Ramos (cell line): ENCODE data around the gene TMPRSS6.

Experiments used
- in situ Hi-C: fragments of 300-500 bp; cut with MboI; formaldehyde crosslinking; loops from one replicate; pipeline ENCODE4 v1.14.3; 2022; ENCODE audit warnings: low sequenced_read_pairs; ENCODE audit not compliant: unreplicated experiment

The TMPRSS6 gene

DNA sequence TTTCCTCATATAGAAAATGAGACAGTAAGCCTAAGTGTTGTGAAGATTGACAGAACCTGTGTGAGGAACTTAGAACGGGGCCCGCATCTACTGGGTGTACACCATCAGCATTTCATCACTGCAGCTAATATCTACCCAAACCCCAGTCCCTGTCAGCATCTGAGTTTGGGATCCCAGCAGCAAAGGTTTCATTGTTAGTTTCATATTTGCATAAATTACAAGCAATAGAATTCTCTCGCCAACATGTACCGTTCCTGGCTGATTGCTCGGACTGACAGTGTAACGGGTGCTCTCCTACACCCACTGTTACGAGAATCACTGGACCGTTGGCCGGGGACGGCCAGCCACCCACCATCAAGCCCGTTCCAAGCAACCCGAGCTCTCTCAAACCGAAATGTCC, 10.4 kb upstream of the TMPRSS6 start:
- in situ Hi-C loops, result no loop called here

DNA sequence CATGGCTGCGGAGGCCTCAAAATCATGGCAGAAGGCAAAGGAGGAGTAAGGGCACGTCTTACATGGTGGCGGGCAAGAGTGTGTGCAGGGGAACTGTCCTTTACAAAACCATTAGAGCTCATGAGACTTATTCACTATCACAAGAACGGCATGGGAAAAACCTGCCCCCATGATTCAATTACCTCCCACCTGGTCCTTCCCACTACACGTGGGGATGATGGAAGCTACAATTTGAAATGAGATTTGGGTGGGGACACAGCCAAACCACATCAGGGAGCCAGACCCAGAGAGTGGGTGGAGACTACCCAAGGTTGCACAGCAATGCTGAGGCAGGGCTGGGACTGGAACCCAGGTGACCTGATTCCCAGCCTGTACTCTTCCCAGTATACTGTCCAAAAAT, 8.6 kb upstream of the TMPRSS6 start:
- in situ Hi-C loops, result no loop called here

DNA sequence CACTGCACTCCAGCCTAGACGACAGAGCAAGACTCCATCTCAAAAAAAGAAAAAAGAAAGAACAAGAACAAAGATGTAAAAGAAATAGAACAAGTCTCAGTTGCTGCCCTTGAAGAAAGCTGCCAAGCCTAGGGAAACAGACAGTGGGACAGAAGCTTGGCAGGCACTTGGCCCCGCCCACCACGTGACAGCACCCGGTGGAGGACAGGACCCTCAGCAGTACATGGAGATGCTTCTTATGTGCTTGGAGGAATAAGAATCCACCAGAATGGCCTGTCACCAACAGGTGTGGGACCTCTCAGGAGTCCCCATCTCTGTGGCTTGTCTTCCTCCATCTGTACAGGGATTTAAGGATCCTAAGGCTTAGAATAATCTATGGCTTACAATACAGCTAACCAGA, 7.6 kb upstream of the TMPRSS6 start:
- in situ Hi-C loops, result no loop called here

DNA sequence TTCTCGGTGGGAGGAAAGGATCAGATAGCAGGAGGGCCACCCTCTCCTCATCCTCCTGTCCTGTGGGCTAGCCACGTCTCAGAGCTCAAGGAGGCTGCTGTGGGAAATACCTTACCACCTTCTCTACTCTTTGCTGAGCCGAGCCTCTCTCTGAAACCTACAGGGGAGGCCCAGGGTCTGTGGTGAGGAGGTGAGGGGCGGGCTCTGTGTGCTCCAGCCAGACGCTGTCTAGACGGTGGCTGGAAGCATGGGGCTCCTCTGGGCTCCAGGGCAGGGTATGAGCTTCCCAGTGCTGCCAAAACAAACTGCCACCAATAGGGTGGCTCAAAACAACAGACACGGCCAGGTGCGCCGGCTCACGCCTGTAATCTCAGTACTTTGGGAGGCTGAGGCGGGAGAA, 5.5 kb upstream of the TMPRSS6 start:
- in situ Hi-C loops, result no loop called here

DNA sequence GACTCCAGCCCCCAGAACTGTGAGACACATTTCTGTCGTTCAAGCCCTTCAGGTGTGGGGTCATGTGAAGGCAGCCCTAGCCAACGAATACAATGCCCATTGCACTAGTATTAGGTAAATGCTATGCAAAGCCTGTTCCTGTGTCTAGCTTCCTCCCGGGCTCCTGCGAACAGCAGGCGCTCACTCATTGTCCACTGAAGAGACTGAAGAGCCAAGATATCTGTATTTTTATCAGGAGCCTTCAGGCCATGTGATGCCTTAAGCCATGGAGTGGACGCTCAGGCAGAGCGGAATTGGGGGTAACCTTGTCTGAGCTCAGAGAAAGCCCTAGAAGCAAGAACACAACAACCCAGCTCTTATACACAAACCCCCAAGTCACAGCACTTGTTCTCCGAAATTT, 4.2 kb upstream of the TMPRSS6 start:
- in situ Hi-C loops, result no loop called here

DNA sequence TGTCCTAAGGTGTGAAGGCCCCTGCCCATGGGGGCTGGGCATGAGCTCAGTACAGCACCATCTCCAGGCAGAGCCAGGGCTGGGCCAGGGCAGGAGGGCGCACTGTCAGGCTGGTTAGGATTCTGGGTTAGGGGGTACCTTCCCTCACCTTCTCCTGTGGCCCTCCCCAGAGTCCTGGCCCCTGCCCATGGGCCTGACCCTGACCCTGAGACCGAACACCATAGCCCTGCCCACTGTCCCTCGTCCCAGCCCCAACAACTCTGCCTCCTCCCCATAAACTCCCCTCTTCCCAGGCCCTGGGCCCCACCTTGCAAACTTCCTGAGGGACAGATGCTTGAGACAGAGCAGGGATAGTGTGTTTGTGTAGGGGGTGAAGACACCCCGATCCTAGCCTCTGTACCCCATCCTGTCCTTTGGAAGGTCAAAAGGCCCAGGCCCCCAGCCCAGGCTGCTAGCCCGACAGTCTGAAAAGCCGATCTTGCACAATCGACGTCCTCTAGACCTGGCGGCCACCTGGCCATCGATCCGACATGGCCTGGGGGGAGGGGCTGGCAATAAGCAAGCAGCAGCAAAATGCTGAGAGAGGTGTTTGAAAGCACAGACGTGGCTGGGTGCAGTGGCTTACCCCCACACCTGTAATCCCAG, 2.7 kb upstream of the TMPRSS6 start:
- in situ Hi-C loops, result no loop called here

DNA sequence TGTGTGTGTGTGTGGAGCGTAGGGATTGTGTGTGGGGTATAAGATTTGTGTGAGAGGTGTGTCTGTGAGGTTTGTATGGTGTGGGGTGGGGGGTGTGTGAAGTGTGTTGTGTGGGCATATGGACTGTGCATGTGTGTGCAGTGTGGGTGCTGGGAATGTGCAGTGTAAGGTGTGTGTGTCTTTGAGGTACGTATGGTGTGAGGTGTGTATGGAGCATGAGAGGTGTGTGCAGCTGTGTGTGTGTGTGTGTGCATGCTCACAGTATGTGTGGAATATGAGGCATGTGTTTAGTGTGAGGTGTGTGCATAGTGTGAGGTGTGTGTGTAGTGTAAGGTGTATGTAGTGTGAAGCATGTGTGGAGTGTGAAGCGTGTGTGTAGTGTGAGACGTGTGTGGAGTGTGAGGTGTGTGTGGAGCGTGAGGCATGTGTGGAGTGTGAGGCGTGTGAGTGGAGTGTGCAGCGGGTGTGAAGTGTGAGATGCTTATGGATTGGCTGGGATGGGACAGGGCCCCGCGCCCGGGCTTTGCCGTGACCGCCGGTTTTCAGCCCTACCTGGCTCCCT, 1.7 kb upstream of the TMPRSS6 start:
- in situ Hi-C loops, result no loop called here

DNA sequence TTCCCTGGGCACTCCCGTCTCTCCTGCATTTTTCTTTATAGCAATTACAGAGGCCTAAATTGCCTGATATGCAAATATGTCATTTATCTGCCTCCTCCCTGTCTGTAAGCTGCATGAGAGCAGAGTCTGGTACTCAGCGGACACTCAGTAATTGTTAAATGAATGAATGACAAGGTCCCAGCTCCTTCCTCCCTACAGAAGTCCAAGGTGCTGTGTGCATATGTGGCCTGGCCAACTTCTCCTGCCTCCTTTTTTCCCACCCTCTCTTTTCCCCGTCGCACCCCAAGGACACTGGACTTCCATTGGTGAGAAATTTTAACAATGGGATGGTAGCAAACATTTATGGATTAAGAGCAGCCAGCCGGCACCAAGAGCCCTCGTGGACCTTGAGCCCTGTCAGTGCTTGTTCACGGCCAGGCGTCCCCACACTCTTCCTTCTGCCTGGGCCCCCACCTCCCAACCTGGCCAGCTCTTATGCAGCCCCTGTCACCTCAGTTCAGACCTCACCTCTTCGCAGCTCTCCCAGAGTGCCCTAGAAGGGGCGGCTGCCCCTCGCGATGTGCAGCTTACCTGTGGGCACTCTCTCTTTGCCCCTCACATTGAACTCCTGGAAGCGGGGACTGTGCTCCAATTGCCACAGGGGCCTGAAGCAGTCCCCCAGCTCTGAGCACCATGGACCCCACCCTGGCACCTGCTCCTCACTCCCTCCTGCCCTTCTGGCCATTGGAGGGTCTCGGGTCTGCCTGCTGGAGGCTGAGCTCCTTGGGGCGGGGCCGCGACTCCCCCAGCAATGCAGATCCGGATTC, 1.5 kb downstream of the TMPRSS6 start:
- in situ Hi-C loops, result no loop called here

DNA sequence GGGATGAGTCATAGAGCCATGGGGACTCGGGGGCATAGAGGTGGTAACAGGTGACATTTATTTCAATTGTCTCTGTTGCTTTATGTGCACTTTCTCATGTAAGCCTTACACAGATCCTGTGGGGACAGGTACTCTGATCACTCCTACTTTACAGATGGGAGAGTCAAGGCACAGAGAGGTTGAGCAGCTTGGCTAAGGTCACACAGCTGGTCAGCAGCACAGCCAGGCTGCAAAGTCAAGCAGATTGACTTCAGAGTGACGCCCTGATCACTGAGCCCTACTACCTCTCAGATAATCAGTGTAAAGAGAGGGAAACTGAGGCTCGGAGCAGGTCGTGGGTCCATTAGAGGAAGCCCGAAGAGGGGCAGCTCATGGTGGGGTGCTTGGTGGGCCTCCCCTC, 3.5 kb downstream of the TMPRSS6 start:
- in situ Hi-C loops, result no loop called here

DNA sequence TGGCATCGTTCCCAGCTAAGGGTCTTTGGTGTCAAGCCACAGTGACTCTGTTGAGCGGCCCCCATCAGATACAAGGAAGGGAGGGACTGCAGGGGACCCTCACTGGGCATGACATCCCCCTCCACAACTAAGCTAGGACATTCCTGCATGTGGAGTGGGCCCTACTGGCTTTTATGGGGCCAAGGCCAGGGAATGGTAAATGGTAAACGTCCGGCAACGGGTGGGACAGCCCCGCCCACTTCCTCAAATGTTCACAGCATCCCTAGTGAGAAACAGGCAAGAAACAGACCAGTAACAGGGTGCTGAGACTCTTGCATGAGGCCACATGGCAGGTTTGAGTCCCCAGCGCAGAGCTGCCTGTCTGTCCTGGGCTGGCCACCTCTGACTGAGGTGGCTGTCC, 4.4 kb downstream of the TMPRSS6 start:
- in situ Hi-C loops, result no loop called here

DNA sequence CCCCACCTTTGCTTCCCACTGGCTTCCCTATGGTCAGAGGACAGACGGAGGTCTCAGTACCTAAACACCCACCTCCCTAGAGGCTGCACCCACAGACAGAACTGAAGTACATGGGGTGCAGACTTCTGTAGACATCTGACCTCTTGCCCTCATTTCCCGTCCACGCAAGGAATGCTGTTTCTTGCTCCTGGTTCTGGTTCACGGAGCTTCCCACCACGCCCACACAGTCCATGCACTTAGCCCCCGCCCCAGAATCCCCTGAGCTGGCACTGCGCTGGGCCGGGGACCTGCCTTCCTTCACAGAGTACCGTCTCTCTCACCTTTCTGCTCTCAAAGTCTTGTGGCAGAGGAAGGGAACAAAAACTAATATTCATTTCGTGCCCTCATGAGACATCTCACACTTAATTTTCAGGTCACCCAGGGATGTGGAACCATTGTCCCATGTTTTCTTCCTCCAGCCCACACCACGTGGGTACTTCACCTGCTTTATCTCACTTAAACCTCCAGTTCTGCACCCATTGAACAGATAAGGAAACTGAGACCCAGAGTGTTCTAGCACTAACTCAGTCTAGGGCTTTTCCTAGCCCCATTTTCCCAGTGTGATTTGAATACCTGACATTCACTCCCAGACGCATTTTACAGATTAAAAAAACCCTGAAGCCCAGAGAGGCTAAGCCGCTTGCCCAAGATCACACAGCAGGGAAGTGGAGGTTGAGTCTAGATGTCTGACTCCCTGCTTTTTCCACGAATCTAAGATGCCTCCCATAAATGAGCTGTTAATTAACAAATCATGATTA, 5.7 kb downstream of the TMPRSS6 start:
- in situ Hi-C loops, result no loop called here

DNA sequence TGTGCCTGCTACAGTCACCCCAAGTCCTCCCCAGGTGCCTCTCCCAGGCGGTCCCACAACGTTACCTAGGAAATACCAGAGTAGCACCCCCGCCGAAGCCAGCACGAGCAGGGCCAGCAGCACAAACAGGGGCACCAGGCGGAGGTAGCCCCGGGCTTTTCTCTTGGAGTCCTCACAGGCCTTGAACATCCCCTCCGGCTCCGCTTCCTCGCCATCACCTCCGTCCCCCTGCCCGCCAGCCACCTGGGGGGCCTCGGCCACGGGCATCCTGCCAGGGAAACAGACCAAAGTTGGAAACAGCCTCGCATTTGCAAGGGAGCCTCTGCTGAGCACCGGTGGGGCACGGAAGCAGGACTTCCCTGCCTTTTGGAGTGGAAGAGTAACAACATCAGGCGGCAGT, 6.4 kb downstream of the TMPRSS6 start:
- in situ Hi-C loops, result no loop called here

DNA sequence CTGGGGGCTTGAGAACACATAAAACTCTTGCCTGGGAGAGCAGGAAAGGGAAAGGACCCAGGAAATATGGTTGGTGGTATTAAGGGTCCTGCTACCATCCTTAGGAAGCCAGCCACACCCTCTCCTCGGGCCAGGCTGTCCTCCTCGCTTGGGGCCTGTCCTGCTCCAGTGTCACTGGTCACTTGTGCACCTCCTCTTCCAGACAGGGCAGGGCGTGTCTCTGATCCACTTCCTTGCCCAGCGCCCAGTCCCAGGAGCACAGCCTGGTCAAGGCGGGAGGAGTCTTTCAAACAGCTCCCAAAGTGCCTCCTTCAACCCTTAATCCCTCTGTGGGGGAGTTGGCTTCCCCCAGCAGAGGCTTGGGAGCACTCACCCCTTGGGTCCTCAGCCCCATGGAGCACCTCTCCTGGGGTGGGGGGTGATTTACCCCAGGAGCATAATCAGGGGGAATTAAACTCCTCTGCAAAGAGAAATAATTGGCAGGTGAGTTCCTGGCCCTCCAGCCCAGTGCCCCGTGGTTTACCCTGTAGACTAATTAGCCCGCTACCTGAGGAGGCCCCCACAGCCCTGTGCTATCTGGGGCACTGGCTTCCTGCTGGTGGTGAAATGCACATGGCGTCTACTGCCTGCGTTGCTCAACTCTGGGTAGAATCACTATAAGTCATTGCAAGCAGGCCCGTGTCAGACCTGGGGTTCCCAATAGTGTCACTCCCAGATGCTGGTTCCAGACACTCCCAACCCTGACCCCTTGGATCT, 8.0 kb downstream of the TMPRSS6 start:
- in situ Hi-C loops, result no loop called here

DNA sequence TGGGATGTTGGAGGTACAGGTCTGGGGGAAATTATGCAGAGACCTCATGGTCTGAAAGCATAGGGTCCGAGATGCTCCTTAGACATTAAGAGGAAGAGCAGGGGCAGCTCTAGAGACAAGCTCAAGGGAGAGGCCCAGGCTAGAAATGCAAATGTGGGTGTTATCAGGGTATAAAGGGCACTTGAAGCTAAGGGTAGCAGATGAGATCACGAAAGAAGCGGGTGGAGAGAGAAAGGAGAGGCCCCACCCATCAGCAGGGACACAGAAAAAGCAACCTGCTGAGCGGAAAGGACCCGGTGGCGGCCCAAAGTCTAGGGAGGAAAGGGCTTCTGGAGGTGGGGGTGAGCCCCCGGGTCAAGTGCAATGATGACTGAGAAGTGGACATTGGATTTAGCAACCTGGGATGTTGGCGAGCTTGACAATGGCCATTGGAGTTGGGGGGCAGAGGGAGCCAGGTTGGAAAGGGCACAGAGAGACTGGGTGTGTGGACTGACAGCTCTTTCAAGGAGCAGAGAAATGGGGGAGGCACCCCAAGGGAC, 8.9 kb downstream of the TMPRSS6 start:
- in situ Hi-C loops, result no loop called here

DNA sequence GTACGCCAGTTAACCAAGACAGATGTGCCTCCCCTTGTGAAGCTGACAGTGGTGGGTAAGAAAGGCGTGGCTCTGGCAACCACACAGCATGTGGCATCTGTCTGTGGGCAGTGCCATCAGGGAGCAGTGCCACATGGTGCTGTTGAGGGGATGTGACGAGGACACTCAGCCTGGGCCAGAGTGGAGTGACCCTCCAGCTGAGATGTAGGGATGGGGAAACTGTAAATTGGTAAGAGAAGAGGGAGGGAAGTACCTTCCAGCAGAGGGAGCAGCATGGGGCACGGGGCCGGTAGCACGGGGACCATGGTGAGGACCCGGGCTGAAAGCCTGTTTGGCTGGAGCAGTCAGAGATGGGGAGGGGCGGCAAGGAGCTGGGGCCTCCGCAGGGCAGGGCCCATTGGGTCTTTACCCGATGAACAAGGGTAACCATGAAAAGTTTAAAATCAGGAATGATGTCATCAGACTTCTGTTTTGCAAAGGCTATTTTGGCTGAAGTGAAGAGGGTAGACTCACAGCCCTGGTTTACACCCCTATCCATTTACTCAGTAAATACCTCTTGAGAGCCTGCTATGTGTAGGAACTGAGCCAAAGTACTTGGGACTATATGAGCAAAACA, 10.4 kb downstream of the TMPRSS6 start:
- in situ Hi-C loops, result no loop called here

DNA sequence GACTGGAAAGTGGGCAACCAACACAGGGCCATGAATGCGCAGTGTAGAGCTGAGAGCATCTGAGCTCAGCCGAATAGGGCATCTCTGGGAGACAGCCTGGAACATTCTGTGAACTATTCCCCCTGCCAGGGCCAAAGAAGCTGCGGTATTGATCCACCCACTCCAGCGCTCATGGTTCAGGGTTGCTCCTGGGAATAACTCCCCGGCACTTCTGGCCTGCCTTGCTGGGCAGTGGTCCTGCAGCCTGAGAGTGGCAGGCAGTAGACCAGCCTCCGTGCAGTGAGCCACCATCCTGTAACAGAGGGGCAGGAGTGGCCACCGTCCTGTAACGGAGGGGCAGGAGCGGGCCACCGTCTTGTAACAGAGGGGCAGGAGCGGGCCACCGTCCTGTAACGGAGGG, 12.2 kb downstream of the TMPRSS6 start:
- in situ Hi-C loops, result no loop called here

DNA sequence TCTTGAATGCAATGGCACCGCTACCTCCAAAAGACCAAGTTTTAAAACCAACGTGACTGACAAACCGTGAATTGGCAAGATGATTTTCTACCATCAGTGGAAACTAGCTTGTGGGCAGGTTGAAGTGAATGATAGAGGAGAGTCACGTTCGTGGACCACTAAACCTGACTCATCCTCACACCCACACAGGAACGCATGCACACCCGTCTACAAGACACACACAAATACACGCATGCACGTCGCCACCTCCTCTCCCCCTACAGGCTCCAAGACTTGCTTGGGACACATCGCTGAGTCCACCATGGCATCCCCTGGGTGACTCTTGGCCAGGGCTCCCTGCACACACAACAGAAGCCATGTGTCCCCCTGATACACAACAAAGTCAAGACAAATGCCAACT, 14.4 kb downstream of the TMPRSS6 start:
- in situ Hi-C loops, result no loop called here

DNA sequence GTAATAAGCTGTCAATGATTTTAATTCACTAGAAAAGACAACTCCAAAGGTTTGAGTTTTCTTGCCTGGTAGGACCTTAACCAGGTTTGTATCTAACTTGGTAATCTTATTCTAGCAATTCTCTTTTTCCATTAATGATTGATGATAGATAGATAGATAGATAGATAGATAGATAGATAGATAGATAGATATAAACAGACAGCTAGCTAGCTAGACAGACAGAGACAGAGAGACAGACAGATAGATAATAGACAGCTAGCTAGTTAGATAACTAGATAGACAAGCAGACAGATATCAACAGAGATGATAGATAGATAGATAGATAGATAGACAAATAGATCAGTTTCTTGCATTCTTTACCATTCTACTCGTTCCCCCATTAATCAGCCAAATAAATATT, 15.3 kb downstream of the TMPRSS6 start:
- in situ Hi-C loops, result no loop called here

DNA sequence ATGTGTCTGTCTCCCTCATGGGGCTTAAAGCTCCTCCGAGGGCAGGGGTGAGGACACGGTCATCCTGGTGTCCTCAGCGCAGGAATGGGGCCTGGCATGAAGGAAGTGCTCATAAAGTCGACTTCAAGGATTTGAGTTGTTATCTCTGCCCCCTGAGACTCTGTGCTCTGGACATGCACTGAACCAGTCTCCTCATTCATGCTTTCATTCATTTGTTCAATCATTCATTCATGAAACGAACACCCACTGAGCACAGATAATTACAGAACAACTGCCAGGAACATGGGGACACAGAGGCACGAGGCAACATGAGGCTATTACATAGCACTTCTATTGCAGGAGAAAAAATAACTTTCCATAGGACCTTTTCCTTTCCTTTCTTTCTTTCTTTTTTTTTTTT, 16.5 kb downstream of the TMPRSS6 start:
- in situ Hi-C loops, result no loop called here

DNA sequence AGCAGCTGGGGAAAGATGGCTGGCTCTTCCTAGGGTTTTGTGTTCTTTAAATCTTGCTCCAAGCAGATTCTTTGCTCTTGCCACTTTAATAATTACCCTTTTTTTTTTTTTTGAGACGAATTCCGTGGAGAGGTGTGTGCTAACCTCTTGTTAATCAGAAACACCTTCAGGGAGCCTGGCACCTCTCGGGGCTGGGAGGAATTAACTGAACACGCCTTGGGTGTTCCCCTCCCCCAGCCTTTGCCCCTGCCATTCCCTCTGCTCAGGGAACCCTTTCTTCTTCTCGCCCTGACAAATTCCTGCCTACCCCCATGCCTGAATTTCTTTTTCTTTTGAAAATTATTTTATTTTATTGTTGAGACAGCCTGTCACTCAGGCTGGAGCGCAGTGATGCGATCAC, 17.5 kb downstream of the TMPRSS6 start:
- in situ Hi-C loops, result no loop called here
